ENCODE data around the gene ZNF581.

The ZNF581 gene

DNA sequence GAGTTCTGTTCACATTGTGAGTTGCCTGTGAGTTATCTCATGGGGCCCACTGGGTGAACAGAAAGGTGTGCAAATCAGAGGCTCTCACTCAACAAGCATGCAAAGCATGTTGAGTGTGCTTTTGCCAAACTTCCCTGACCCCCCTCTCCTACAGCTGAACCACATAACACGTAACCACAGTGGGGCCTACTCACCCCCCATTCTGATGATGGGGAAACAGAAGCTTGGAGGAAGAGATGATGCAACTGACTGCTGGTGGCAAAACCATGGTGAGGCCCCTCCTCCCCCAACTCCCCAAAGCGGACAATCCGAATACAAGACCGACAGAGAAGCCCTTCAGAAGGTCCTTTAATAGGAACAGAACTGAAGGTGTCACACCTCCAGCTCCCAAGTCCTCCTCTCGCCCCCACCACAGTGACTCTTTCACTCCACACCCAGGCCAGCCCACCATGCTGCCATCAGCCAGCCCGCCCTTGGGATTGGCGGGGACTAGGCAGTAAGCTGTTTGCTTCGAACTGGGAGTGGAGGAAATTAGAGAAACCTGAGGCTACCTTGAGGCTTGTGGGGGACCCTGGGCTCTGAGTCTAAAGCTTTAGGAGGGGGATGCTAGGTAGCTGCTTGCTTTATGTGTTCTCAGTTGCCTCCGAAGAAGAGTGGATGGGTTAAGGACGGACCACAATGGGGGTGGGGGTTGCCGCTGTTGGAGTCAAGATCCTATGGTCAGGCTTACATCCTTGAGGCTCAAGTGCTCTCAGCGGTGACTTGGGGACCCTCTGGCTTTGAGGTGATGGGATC, 22.8 kb upstream of the ZNF581 start:
- ChIA-PET POLR2A (interaction anchor here (1.0 to 9.1 kb wide), 2 partner anchors 15 to 34 kb away, joined by 5 to 75 read pairs; partner anchors contain the start of gene ZNF865), CTCF (interaction anchor here (0.6 to 4.6 kb wide), 4 partner anchors 11 to 455 kb away, joined by 3 to 29 read pairs (median 14); partner anchors contain the start of gene ZNF865)
- TF ChIP-seq BCL11A (tag by site-specific recombination; IDR thresholded peaks at IDR 0.05; ENCODE audit: low read depth) (no peak), ZNF24 (tag by site-specific recombination; IDR thresholded peaks at IDR 0.05) (no peak), ZNF768 (tag by site-specific recombination; IDR thresholded peaks at IDR 0.05) (no peak), ZNF354C (tag by site-specific recombination; IDR thresholded peaks at IDR 0.05; ENCODE audit: borderline replicate concordance, low read depth) (no peak), ZFP3 (tag by site-specific recombination; IDR thresholded peaks at IDR 0.05; ENCODE audit: low read depth) (no peak), ZFP69B (tag by site-specific recombination; IDR thresholded peaks at IDR 0.05) (0 out of 2 replicates have a peak, but pooled peaks have one; percentile 46), ZBTB8A (tag by site-specific recombination; IDR thresholded peaks at IDR 0.05) (no peak), ZNF571 (tag by site-specific recombination; IDR thresholded peaks at IDR 0.05) (no peak), ZNF274 (IDR thresholded peaks at IDR 0.05; ENCODE audit: low read length) (no peak), ZNF274 (tag by site-specific recombination; IDR thresholded peaks at IDR 0.05; ENCODE audit: borderline replicate concordance) (no peak), IKZF3 (tag by site-specific recombination; IDR thresholded peaks at IDR 0.05) (no peak), ZNF433 (tag by site-specific recombination; IDR thresholded peaks at IDR 0.05; ENCODE audit: low read depth) (no peak), ZNF530 (tag by site-specific recombination; IDR thresholded peaks at IDR 0.05; ENCODE audit: low read depth) (no peak), ZNF792 (tag by site-specific recombination; IDR thresholded peaks at IDR 0.05) (no peak), ZNF16 (tag by site-specific recombination; IDR thresholded peaks at IDR 0.05; ENCODE audit: low read depth) (no peak)
- TF ChIP-seq, protein P1, sequence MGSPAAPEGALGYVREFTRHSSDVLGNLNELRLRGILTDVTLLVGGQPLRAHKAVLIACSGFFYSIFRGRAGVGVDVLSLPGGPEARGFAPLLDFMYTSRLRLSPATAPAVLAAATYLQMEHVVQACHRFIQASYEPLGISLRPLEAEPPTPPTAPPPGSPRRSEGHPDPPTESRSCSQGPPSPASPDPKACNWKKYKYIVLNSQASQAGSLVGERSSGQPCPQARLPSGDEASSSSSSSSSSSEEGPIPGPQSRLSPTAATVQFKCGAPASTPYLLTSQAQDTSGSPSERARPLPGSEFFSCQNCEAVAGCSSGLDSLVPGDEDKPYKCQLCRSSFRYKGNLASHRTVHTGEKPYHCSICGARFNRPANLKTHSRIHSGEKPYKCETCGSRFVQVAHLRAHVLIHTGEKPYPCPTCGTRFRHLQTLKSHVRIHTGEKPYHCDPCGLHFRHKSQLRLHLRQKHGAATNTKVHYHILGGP (tag by site-specific recombination; IDR thresholded peaks at IDR 0.05), result no peak
- TF ChIP-seq, protein P2, sequence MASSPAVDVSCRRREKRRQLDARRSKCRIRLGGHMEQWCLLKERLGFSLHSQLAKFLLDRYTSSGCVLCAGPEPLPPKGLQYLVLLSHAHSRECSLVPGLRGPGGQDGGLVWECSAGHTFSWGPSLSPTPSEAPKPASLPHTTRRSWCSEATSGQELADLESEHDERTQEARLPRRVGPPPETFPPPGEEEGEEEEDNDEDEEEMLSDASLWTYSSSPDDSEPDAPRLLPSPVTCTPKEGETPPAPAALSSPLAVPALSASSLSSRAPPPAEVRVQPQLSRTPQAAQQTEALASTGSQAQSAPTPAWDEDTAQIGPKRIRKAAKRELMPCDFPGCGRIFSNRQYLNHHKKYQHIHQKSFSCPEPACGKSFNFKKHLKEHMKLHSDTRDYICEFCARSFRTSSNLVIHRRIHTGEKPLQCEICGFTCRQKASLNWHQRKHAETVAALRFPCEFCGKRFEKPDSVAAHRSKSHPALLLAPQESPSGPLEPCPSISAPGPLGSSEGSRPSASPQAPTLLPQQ (tag by site-specific recombination; IDR thresholded peaks at IDR 0.05), result peak; percentile 47; the same call in 1 of the 2 replicates
- TF ChIP-seq, protein P3, sequence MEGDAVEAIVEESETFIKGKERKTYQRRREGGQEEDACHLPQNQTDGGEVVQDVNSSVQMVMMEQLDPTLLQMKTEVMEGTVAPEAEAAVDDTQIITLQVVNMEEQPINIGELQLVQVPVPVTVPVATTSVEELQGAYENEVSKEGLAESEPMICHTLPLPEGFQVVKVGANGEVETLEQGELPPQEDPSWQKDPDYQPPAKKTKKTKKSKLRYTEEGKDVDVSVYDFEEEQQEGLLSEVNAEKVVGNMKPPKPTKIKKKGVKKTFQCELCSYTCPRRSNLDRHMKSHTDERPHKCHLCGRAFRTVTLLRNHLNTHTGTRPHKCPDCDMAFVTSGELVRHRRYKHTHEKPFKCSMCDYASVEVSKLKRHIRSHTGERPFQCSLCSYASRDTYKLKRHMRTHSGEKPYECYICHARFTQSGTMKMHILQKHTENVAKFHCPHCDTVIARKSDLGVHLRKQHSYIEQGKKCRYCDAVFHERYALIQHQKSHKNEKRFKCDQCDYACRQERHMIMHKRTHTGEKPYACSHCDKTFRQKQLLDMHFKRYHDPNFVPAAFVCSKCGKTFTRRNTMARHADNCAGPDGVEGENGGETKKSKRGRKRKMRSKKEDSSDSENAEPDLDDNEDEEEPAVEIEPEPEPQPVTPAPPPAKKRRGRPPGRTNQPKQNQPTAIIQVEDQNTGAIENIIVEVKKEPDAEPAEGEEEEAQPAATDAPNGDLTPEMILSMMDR (tag by site-specific recombination; IDR thresholded peaks at IDR 0.05), result no peak
- TF ChIP-seq, protein P4, sequence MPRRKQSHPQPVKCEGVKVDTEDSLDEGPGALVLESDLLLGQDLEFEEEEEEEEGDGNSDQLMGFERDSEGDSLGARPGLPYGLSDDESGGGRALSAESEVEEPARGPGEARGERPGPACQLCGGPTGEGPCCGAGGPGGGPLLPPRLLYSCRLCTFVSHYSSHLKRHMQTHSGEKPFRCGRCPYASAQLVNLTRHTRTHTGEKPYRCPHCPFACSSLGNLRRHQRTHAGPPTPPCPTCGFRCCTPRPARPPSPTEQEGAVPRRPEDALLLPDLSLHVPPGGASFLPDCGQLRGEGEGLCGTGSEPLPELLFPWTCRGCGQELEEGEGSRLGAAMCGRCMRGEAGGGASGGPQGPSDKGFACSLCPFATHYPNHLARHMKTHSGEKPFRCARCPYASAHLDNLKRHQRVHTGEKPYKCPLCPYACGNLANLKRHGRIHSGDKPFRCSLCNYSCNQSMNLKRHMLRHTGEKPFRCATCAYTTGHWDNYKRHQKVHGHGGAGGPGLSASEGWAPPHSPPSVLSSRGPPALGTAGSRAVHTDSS (tag by site-specific recombination; IDR thresholded peaks at IDR 0.05), result no peak
- Histone ChIP-seq H3K9me3 (ENCODE audit: control insufficient read depth, insufficient read depth, low read depth, low read length) (no peaks in the 10 kb centered on the region), H3K4me1 (ENCODE audit: control insufficient read depth, insufficient read depth, low read length) (peaks cover 5% of the 10 kb centered on the region), H3K27ac (ENCODE audit: extremely low read depth, low read depth, low read length) (no peak overlapping the region), H3K4me3 (ENCODE audit: low read depth, low read length) (no peak overlapping the region), H3K36me3 (ENCODE audit: control insufficient read depth in 2 of 2, insufficient read depth in 1 of 2, low read length in 2 of 2) (peaks cover 5 to 18% of the 10 kb centered on the region in 2 experiments; a peak in 2 of 3 replicates)
